CD4-positive, alpha-beta T cell (primary cell): ENCODE data around the gene GARS1. TPM values are rescaled to one million over a fixed set of nuclear protein-coding genes. Genes with fewer than 3 reads are reported as not detected.

ENCODE experiments used
- ATAC-seq: fragments of 200-7000 bp; cut with Tn5 transposase; one replicate; pipeline ENCODE4 v1.10.0; 2022; ENCODE audit warnings: mild to moderate bottlenecking; ENCODE audit not compliant: poor library complexity
- CTCF ChIA-PET: fragments of 350-600 bp; sonication (Branson Sonifier 250); formaldehyde crosslinking; loops from one replicate; lab custom pipeline; 2021; ENCODE audit warnings: antibody characterized with exemption, inconsistent platforms; lab: Charles Lee
- POLR2A ChIA-PET: fragments of 350-600 bp; sonication (Branson Sonifier 250); formaldehyde crosslinking; loops from one replicate; lab custom pipeline; 2021; ENCODE audit warnings: antibody characterized with exemption, inconsistent platforms; lab: Charles Lee
- DNase-seq, 14 experiments: peaks; one replicate each; pipeline ENCODE4 v3.0.0-alpha.2; 2013 to 2020; ENCODE audit warnings: mixed read lengths in 2 of 14
- H3K27ac ChIP-seq, 2 donors: one replicate each; pipeline versions ENCODE4 v1.5.1 to v1.7.0; 2013; ENCODE audit warnings: low read length in 2 of 2, low read depth in 1 of 2, mild to moderate bottlenecking in 1 of 2
- H3K27me3 ChIP-seq, 2 experiments: 1 replicate in 1 of 2; 2 replicates in 1 of 2; pipeline versions ENCODE4 v1.6.1 to v1.7.0; 2013; ENCODE audit warnings: low read length in 2 of 2, control low read depth in 1 of 2, mild to moderate bottlenecking in 1 of 2, moderate library complexity in 1 of 2; ENCODE audit not compliant: insufficient read depth in 2 of 2, control insufficient read depth in 1 of 2
- H3K36me3 ChIP-seq: one replicate; pipeline ENCODE4 v1.6.1; 2013; ENCODE audit warnings: low read length, control low read depth; ENCODE audit not compliant: insufficient read depth
- H3K4me1 ChIP-seq: one replicate; pipeline ENCODE4 v1.6.1; 2013; ENCODE audit warnings: low read length, control low read depth; ENCODE audit not compliant: insufficient read depth
- H3K4me3 ChIP-seq: one replicate; pipeline ENCODE4 v1.5.1; 2013; ENCODE audit warnings: mild to moderate bottlenecking, low read length, moderate library complexity
- H3K9me3 ChIP-seq, 2 experiments: 1 replicate in 1 of 2; 2 replicates in 1 of 2; pipeline versions ENCODE4 v1.6.1 to v1.7.0; 2013; ENCODE audit warnings: low read length in 2 of 2, mild to moderate bottlenecking in 2 of 2, control low read depth in 1 of 2, moderate library complexity in 1 of 2; ENCODE audit not compliant: control insufficient read depth in 1 of 2, insufficient read depth in 1 of 2
- H3K27ac Mint-ChIP-seq: one replicate; pipeline ENCODE4 v1.8.0; 2020; ENCODE audit warnings: mixed read lengths
- H3K27me3 Mint-ChIP-seq: one replicate; pipeline ENCODE4 v1.8.0; 2021; ENCODE audit warnings: mixed read lengths
- H3K36me3 Mint-ChIP-seq: one replicate; pipeline ENCODE4 v1.8.0; 2021; ENCODE audit warnings: low read depth, mixed read lengths
- H3K4me1 Mint-ChIP-seq: one replicate; pipeline ENCODE4 v1.8.0; 2021; ENCODE audit warnings: low read depth, mixed read lengths
- H3K4me3 Mint-ChIP-seq: one replicate; pipeline ENCODE4 v1.8.0; 2020; ENCODE audit warnings: mild to moderate bottlenecking, mixed read lengths
- H3K9me3 Mint-ChIP-seq: one replicate; pipeline ENCODE4 v1.8.0; 2020; ENCODE audit warnings: mixed read lengths
- CTCF ChIP-seq: fragments of 200-600 bp; IDR thresholded peaks from one replicate; pipeline ENCODE4 v1.8.0; 2022; ENCODE audit warnings: antibody characterized with exemption, mild to moderate bottlenecking
- intact Hi-C, 2 experiments: fragments of 100-400 bp; cut with DNase I in 1 of 2; cut with micrococcal nuclease in 1 of 2; formaldehyde crosslinking; loops; one replicate each; pipeline versions ENCODE4 v1.15.1 to v1.9.0; 2023 to 2025; cut with DNase I, micrococcal nuclease
- total RNA-seq, 174 experiments: library from RNA in 2 of 174; stranded (reverse) in 2 of 174; gene quantifications; one replicate each; pipeline ENCODE4 v1.2.3 and lab custom pipeline; 2021 to 2026

GARS1 gene
- total RNA-seq, 2 experiments from 2014 or later, result 127 to 132 TPM

- no peaks in the 10 kb centered on the region for H3K4me1 ChIP-seq
These were observed 31.2 kb upstream of the GARS1 start for GRCh38 chr7:30563326-30563942.

GRCh38 chr7:30564243-30564892, 30.3 kb upstream of the GARS1 start:
- H3K27me3 ChIP-seq, result no peaks in the 10 kb centered on the region
- intact Hi-C loops, result loop anchor here (1.0 to 10.0 kb wide), 8 partner anchors 210 to 1637 kb away; no protein-coding TSS in a partner anchor
- peak; percentile 65 to 87 (median 71) for DNase-seq
- H3K4me3 ChIP-seq, result no peak overlapping the region
- peak; percentile 96 for ATAC-seq
- H3K4me1 Mint-ChIP-seq, result no peaks in the 10 kb centered on the region
- H3K27me3 Mint-ChIP-seq, result no peaks in the 10 kb centered on the region
- H3K4me3 Mint-ChIP-seq, result no peak overlapping the region
- ChIA-PET POLR2A (interaction anchor here (0.7 to 2.0 kb wide), 2 partner anchors 87 to 288 kb away, joined by 3 to 7 read pairs; no protein-coding TSS in a partner anchor), CTCF (interaction anchor here (0.6 to 1.8 kb wide), 17 partner anchors 10 to 1642 kb away, joined by 3 to 9 read pairs (median 3); partner anchors contain the start of gene NOD1)
- no peaks in the 10 kb centered on the region for H3K9me3 Mint-ChIP-seq
- H3K4me1 ChIP-seq, result no peaks in the 10 kb centered on the region
- H3K9me3 ChIP-seq, result no peaks in the 10 kb centered on the region
- peaks cover 58% of the 10 kb centered on the region for H3K36me3 ChIP-seq
- TF ChIP-seq CTCF, result peak; percentile 83
- H3K27ac ChIP-seq, result no peak overlapping the region
- no peak overlapping the region for H3K27ac Mint-ChIP-seq
- peaks cover 82% of the 10 kb centered on the region for H3K36me3 Mint-ChIP-seq

More at GRCh38 chr7:30563326-30563942, 31.2 kb upstream of the GARS1 start:
- Mint-ChIP-seq H3K4me3 (no peak overlapping the region), H3K36me3 (peaks cover 73% of the 10 kb centered on the region), H3K27me3 (no peaks in the 10 kb centered on the region), H3K4me1 (no peaks in the 10 kb centered on the region), H3K27ac (no peak overlapping the region), H3K9me3 (no peaks in the 10 kb centered on the region)
- H3K4me3 ChIP-seq, result no peak overlapping the region
- CTCF ChIA-PET, result interaction anchor here (0.7 to 1.5 kb wide), 7 partner anchors 17 to 685 kb away, joined by 3 to 9 read pairs (median 4); partner anchors contain the start of gene NOD1
- intact Hi-C loops, result loop anchor here (2.0 to 10.0 kb wide), 7 partner anchors 209 to 1636 kb away; no protein-coding TSS in a partner anchor
- no peak overlapping the region for H3K27ac ChIP-seq
- POLR2A ChIA-PET, result interaction anchor here (0.8 to 2.0 kb wide), 2 partner anchors 287 kb away, joined by 3 to 7 read pairs; no protein-coding TSS in a partner anchor
- DNase-seq, result no peak
- ATAC-seq, result no peak
- peaks cover 59% of the 10 kb centered on the region for H3K36me3 ChIP-seq
- no peaks in the 10 kb centered on the region for H3K27me3 ChIP-seq
- TF ChIP-seq CTCF, result no peak
- no peaks in the 10 kb centered on the region for H3K9me3 ChIP-seq

GRCh38 chr7:30566596-30566995, 28.1 kb upstream of the GARS1 start:
- Histone ChIP-seq H3K4me1 (no peaks in the 10 kb centered on the region), H3K27ac (no peak overlapping the region), H3K36me3 (peaks cover 54% of the 10 kb centered on the region), H3K4me3 (no peak overlapping the region), H3K9me3 (no peaks in the 10 kb centered on the region), H3K27me3 (no peaks in the 10 kb centered on the region)
- no peak for TF ChIP-seq CTCF
- ATAC-seq (no peak), DNase-seq (no peak)
- CTCF ChIA-PET, result no interaction called here
- POLR2A ChIA-PET, result no interaction called here
- no peak overlapping the region for H3K4me3 Mint-ChIP-seq
- no peaks in the 10 kb centered on the region for H3K9me3 Mint-ChIP-seq
- no peaks in the 10 kb centered on the region for H3K27me3 Mint-ChIP-seq
- H3K36me3 Mint-ChIP-seq, result peaks cover 84% of the 10 kb centered on the region
- intact Hi-C loops, result loop anchor here in 1 of 2 experiments (10.0 kb wide), 2 partner anchors 212 to 502 kb away; no protein-coding TSS in a partner anchor
- H3K4me1 Mint-ChIP-seq, result no peaks in the 10 kb centered on the region
- H3K27ac Mint-ChIP-seq, result no peak overlapping the region
